A549 (cell line): ENCODE measurements around the gene RRP8. TPM values are rescaled to one million over a fixed set of nuclear protein-coding genes. Genes with fewer than 3 reads are reported as not detected.

Source experiments
- ATAC-seq, 2 experiments: fragments of 200-7000 bp in 1 of 2; fragments of >200 bp in 1 of 2; cut with Nextera tagmentation in 1 of 2; cut with Tn5 transposase in 1 of 2; 3 replicates each; pipeline versions ENCODE4 v1.8.0 to v1.9.1; 2018 to 2020; ENCODE audit warnings: mild to moderate bottlenecking in 1 of 2, moderate library complexity in 1 of 2
- CTCF ChIA-PET: fragments of 300-600 bp; sonication (Branson Sonifier 250); formaldehyde crosslinking; extraction: SDS; loops from one replicate; lab custom pipeline; 2021; ENCODE audit warnings: antibody characterized with exemption, inconsistent platforms; lab: Yijun Ruan, JAX
- POLR2A ChIA-PET: fragments of 350-600 bp; formaldehyde crosslinking; extraction: SDS; loops from one replicate; lab custom pipeline; 2021; ENCODE audit warnings: antibody characterized with exemption, inconsistent platforms; lab: Yijun Ruan, JAX
- DNase-seq, 2 experiments: peaks; one replicate each; pipeline versions ENCODE4 v3.0.0 to v3.0.0-alpha.2; 2011 to 2016; ENCODE audit warnings: low read depth in 1 of 2, low spot score in 1 of 2
- FAIRE-seq: peaks from 2 replicates; lab custom pipeline; 2011; peaks lifted over from hg19 to GRCh38; lab: Jason Lieb, UNC
- H3K27ac ChIP-seq, 2 experiments: fragments of >200 bp; sonication (Bioruptor Twin); formaldehyde crosslinking; 3 replicates each; pipeline ENCODE4 v1.5.1; 2016 to 2017
- H3K4me1 ChIP-seq: fragments of >200 bp; sonication (Bioruptor Twin); formaldehyde crosslinking; 3 replicates; pipeline ENCODE4 v1.6.1; 2016
- H3K4me2 ChIP-seq: fragments of >200 bp; sonication (Bioruptor Twin); formaldehyde crosslinking; 3 replicates; pipeline ENCODE4 v1.6.1; 2016
- H3K4me3 ChIP-seq: fragments of >200 bp; sonication (Bioruptor Twin); formaldehyde crosslinking; 3 replicates; pipeline ENCODE4 v1.5.1; 2016
- H3K9me3 ChIP-seq: fragments of >200 bp; sonication (Bioruptor Twin); formaldehyde crosslinking; 3 replicates; pipeline ENCODE4 v1.6.1; 2016
- BCL3 ChIP-seq: fragments of >200 bp; sonication (Bioruptor Twin); formaldehyde crosslinking; IDR thresholded peaks from 3 replicates; pipeline ENCODE4 v1.6.1; 2016
- BHLHE40 ChIP-seq: IDR thresholded peaks from 2 replicates; pipeline ENCODE4 v1.6.1; 2012; ENCODE audit warnings: low read depth, low read length, inconsistent platforms
- CBX8 ChIP-seq: fragments of 200-600 bp; sonication (generic); IDR thresholded peaks from 2 replicates; pipeline ENCODE4 v1.6.1; 2016
- CEBPB ChIP-seq, 2 experiments: fragments of >200 bp in 1 of 2; sonication (Bioruptor Twin) in 1 of 2; formaldehyde crosslinking in 1 of 2; IDR thresholded peaks; 2 replicates each; pipeline ENCODE4 v1.6.1; 2012 to 2016
- CHD2 ChIP-seq: fragments of 150-350 bp; IDR thresholded peaks from 2 replicates; pipeline ENCODE4 v1.6.1; 2014; ENCODE audit warnings: low read length; ENCODE audit not compliant: partially characterized antibody
- EHF ChIP-seq: fragments of 250-450 bp; sonication (Bioruptor Pico); IDR thresholded peaks from 2 replicates; pipeline ENCODE4 v1.5.0; 2020; ENCODE audit warnings: mild to moderate bottlenecking
- EHMT2 ChIP-seq: fragments of 200-600 bp; sonication (generic); IDR thresholded peaks from 2 replicates; pipeline ENCODE4 v1.6.1; 2016; ENCODE audit warnings: antibody characterized with exemption, low read depth, mild to moderate bottlenecking, moderate library complexity
- EP300 ChIP-seq, 2 experiments: fragments of >200 bp; sonication (Bioruptor Twin); formaldehyde crosslinking; IDR thresholded peaks; 2 replicates in 1 of 2; 3 replicates in 1 of 2; pipeline ENCODE4 v1.6.1; 2016 to 2017
- ESRRA ChIP-seq: fragments of 150-350 bp; IDR thresholded peaks from 2 replicates; pipeline ENCODE4 v1.6.1; 2014; ENCODE audit warnings: mild to moderate bottlenecking, low read length, borderline replicate concordance
- FOSB ChIP-seq: fragments of 250-450 bp; sonication (Bioruptor Pico); IDR thresholded peaks from 2 replicates; pipeline ENCODE4 v1.5.0; 2020; ENCODE audit warnings: mild to moderate bottlenecking, moderate library complexity
- FOSL2 ChIP-seq, 2 experiments: fragments of 450-650 bp in 1 of 2; fragments of >200 bp in 1 of 2; sonication (Bioruptor Twin) in 1 of 2; formaldehyde crosslinking; IDR thresholded peaks; 2 replicates each; pipeline versions ENCODE4 v1.5.0 to v1.6.1; 2016 to 2020; ENCODE audit warnings: mild to moderate bottlenecking in 1 of 2, moderate library complexity in 1 of 2
- FOXS1 ChIP-seq: fragments of 250-450 bp; sonication (Bioruptor Pico); IDR thresholded peaks from 2 replicates; pipeline ENCODE4 v1.5.0; 2020; ENCODE audit warnings: mild to moderate bottlenecking, moderate library complexity
- GATA3 ChIP-seq: IDR thresholded peaks from 2 replicates; pipeline ENCODE4 v1.6.1; 2012; ENCODE audit warnings: borderline replicate concordance
- HOXA7 ChIP-seq: fragments of 250-450 bp; sonication (Bioruptor Pico); IDR thresholded peaks from 2 replicates; pipeline ENCODE4 v1.5.0; 2020; ENCODE audit warnings: mild to moderate bottlenecking, moderate library complexity
- HOXB13 ChIP-seq: fragments of 250-450 bp; sonication (Bioruptor Pico); IDR thresholded peaks from 2 replicates; pipeline ENCODE4 v1.5.0; 2020; ENCODE audit warnings: low read depth, mild to moderate bottlenecking, moderate library complexity
- KDM5A ChIP-seq: fragments of 200-600 bp; sonication (generic); IDR thresholded peaks from 2 replicates; pipeline ENCODE4 v1.6.1; 2016; ENCODE audit warnings: antibody characterized with exemption, mild to moderate bottlenecking
- MAFK ChIP-seq: fragments of 450-650 bp; IDR thresholded peaks from 2 replicates; pipeline ENCODE4 v1.6.1; 2014; ENCODE audit not compliant: partially characterized antibody
- MAZ ChIP-seq: fragments of 150-350 bp; IDR thresholded peaks from 2 replicates; pipeline ENCODE4 v1.6.1; 2014; ENCODE audit warnings: antibody characterized with exemption, low read depth, low read length, borderline replicate concordance
- PBX3 ChIP-seq: IDR thresholded peaks from 2 replicates; pipeline ENCODE4 v1.6.1; 2012
- PHF8 ChIP-seq: fragments of 200-600 bp; sonication (generic); IDR thresholded peaks from 2 replicates; pipeline ENCODE4 v1.6.1; 2016; ENCODE audit warnings: low read depth, mild to moderate bottlenecking, antibody characterized with exemption, moderate library complexity, borderline replicate concordance
- POLR2A ChIP-seq: IDR thresholded peaks from 2 replicates; pipeline ENCODE4 v1.6.1; 2012; ENCODE audit warnings: mild to moderate bottlenecking, low read length
- RAD21 ChIP-seq, 2 experiments: fragments of >200 bp in 1 of 2; sonication (Bioruptor Twin) in 1 of 2; formaldehyde crosslinking in 1 of 2; IDR thresholded peaks in 1 of 2; conservative IDR thresholded peaks in 1 of 2; 2 replicates in 1 of 2; 3 replicates in 1 of 2; pipeline ENCODE4 v1.6.1; 2012 to 2018; ENCODE audit warnings: inconsistent platforms in 1 of 2
- SMC3 ChIP-seq: fragments of >200 bp; sonication (Bioruptor Twin); formaldehyde crosslinking; IDR thresholded peaks from 3 replicates; pipeline ENCODE4 v1.6.1; 2018; ENCODE audit warnings: inconsistent platforms
- ZC3H11A ChIP-seq: fragments of 450-650 bp; IDR thresholded peaks from 2 replicates; pipeline ENCODE4 v1.6.1; 2014; ENCODE audit warnings: antibody characterized with exemption, mild to moderate bottlenecking
- ZNF302 ChIP-seq: fragments of 250-450 bp; sonication (Bioruptor Pico); IDR thresholded peaks from 2 replicates; pipeline ENCODE4 v1.9.0; 2021; ENCODE audit warnings: inconsistent platforms, mild to moderate bottlenecking, moderate library complexity
- ZSCAN20 ChIP-seq: fragments of 250-450 bp; sonication (Bioruptor Pico); IDR thresholded peaks from 2 replicates; pipeline ENCODE4 v1.8.0; 2022; ENCODE audit warnings: mild to moderate bottlenecking, moderate library complexity
- WGBS: methylation state at CpG from one replicate; pipeline ENCODE4 v1.1.6; 2017; ENCODE audit errors: missing lambda C conversion rate; 5-methylcytosine and 5-hydroxymethylcytosine counted together
- polyA plus RNA-seq, 4 experiments: library from polyadenylated mRNA; depleted of rRNA in 3 of 4; stranded (reverse); fragments of >200 nt; fragmentation: RNase III in 1 of 4; extraction: RNeasy Plus Mini Kit Qiagen cat#74134 plus additional on column Dnase treatment in 1 of 4; gene quantifications; 2 replicates in 3 of 4; 3 replicates in 1 of 4; pipeline ENCODE4 v1.2.3, GENCODE V29; 2011 to 2017
- TF ChIP-seq, protein P1 (sequence below): fragments of 250-450 bp; sonication (Bioruptor Pico); IDR thresholded peaks from 2 replicates; pipeline ENCODE4 v1.5.0; 2020; ENCODE audit warnings: low read depth, mild to moderate bottlenecking, moderate library complexity
- TF ChIP-seq, protein P2 (sequence below): fragments of 150-350 bp; IDR thresholded peaks from 2 replicates; pipeline ENCODE4 v1.6.1; 2014; ENCODE audit warnings: low read depth, mild to moderate bottlenecking, low read length

RRP8 gene
- polyA plus RNA-seq, 2 of the 4 experiments (the other 2 are of a cell fraction): 14.5 to 25.9 TPM

GRCh38 chr11:6557761-6558674 is 45.4 kb downstream of the RRP8 start:
- WGBS: 87% methylated on average over 11 of the region's 14 CpGs
- TF ChIP-seq HOXB13 (CRISPR knock-in tag) (no peak), ZNF302 (CRISPR knock-in tag) (no peak), CHD2 (no peak), MAFK (no peak), CEBPB (IDR thresholded peaks at IDR 0.05) (no peak), BHLHE40 (no peak), FOXS1 (CRISPR knock-in tag) (no peak), GATA3 (no peak), BCL3 (no peak), ZSCAN20 (CRISPR knock-in tag) (no peak), RAD21 (conservative IDR thresholded peaks at IDR 0.05 in 1 of 2, IDR thresholded peaks at IDR 0.05 in 1 of 2) (no peak), FOSB (CRISPR knock-in tag) (no peak), ESRRA (no peak), FOSL2 (IDR thresholded peaks at IDR 0.05) (no peak), FOSL2 (CRISPR knock-in tag; IDR thresholded peaks at IDR 0.05) (no peak), PHF8 (no peak), PBX3 (no peak), KDM5A (no peak), CBX8 (no peak), MAZ (no peak), SMC3 (no peak)
- DNase-seq (no peak), ATAC-seq (no peak), FAIRE-seq (no peak)
- no peaks in the 10 kb centered on the region for H3K4me1 ChIP-seq
- ChIA-PET POLR2A (no interaction called here), CTCF (interaction anchor here (1.3 to 3.4 kb wide), 3 partner anchors 12 to 53 kb away, joined by 3 to 15 read pairs (median 3); no protein-coding TSS in a partner anchor)
- H3K27ac ChIP-seq: no peak overlapping the region
- no peak overlapping the region for H3K4me3 ChIP-seq
- H3K9me3 ChIP-seq: no peaks in the 10 kb centered on the region
- H3K4me2 ChIP-seq: no peak overlapping the region

DNA sequence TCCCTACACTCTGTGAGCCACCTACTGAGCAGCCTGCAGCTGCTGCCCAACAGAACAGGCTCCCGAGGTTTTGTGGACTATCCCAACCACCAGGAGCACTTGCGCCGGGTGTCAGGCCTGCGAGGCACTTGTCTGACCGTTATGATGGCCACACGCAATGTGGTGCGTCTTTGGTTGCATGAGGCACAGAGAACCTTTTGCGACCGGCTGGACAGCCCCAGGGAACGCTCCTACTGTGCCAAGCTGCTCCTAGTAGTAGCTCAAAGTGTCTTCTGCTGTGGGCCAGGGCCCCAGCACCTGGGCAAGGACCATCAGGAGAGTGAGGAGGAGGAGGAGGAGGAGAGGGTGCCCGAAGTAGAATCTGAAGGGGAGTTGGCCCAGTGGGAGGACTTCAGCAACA is 46.4 kb downstream of the RRP8 start:
- ATAC-seq: peak in 1 of 2 experiments; percentile 39; a peak in 2 of 6 replicates
- TF ChIP-seq, protein P1, sequence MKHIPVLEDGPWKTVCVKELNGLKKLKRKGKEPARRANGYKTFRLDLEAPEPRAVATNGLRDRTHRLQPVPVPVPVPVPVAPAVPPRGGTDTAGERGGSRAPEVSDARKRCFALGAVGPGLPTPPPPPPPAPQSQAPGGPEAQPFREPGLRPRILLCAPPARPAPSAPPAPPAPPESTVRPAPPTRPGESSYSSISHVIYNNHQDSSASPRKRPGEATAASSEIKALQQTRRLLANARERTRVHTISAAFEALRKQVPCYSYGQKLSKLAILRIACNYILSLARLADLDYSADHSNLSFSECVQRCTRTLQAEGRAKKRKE (CRISPR knock-in tag): no peak
- TF ChIP-seq FOXS1 (CRISPR knock-in tag) (no peak), ZC3H11A (no peak), POLR2A (no peak), BCL3 (no peak), EP300 (IDR thresholded peaks at IDR 0.05) (no peak), EHF (CRISPR knock-in tag) (no peak), FOSB (CRISPR knock-in tag) (no peak), EHMT2 (no peak), HOXA7 (CRISPR knock-in tag) (no peak), MAZ (no peak), FOSL2 (IDR thresholded peaks at IDR 0.05) (no peak), FOSL2 (CRISPR knock-in tag; IDR thresholded peaks at IDR 0.05) (no peak)
- TF ChIP-seq, protein P2, sequence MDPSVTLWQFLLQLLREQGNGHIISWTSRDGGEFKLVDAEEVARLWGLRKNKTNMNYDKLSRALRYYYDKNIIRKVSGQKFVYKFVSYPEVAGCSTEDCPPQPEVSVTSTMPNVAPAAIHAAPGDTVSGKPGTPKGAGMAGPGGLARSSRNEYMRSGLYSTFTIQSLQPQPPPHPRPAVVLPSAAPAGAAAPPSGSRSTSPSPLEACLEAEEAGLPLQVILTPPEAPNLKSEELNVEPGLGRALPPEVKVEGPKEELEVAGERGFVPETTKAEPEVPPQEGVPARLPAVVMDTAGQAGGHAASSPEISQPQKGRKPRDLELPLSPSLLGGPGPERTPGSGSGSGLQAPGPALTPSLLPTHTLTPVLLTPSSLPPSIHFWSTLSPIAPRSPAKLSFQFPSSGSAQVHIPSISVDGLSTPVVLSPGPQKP: no peak
- TF ChIP-seq, all 56 proteins: peak for 0
- H3K4me1 ChIP-seq: no peaks in the 10 kb centered on the region
- WGBS: 83% methylated on average over 6 of the region's 11 CpGs
- no peak for FAIRE-seq
- no peak overlapping the region for H3K4me3 ChIP-seq
- H3K27ac ChIP-seq: no peak overlapping the region
- POLR2A ChIA-PET: no interaction called here
- no peak overlapping the region for H3K4me2 ChIP-seq
- no peaks in the 10 kb centered on the region for H3K9me3 ChIP-seq
- CTCF ChIA-PET: interaction anchor here (0.8 to 3.4 kb wide), 2 partner anchors 25 to 178 kb away, joined by 3 to 15 read pairs; no protein-coding TSS in a partner anchor
- DNase-seq: no peak
